Activated B cell treated with CpG ODN at 0.5 μM for 24 hours (primary cell): ENCODE results near the gene CETP. TPM values are rescaled to one million over a fixed set of nuclear protein-coding genes. Genes with fewer than 3 reads are reported as not detected.
A peak's percentile ranks its signal among the peaks of the same experiment; 100 is the strongest.

ENCODE experiments used
- ATAC-seq: fragments of 200-7000 bp; cut with Tn5 transposase; one replicate; pipeline ENCODE4 v1.10.0; 2021; ENCODE audit warnings: low read depth, mild to moderate bottlenecking, moderate library complexity
- CTCF ChIA-PET: fragments of 350-600 bp; sonication (Branson Sonifier 250); formaldehyde crosslinking; loops from one replicate; lab custom pipeline; 2021; ENCODE audit warnings: antibody characterized with exemption; lab: Charles Lee
- POLR2A ChIA-PET: fragments of 350-600 bp; sonication (Branson Sonifier 250); formaldehyde crosslinking; loops from one replicate; lab custom pipeline; 2021; ENCODE audit warnings: antibody characterized with exemption; lab: Charles Lee
- DNase-seq: peaks from one replicate; pipeline ENCODE4 v3.0.0; 2022
- H3K27ac Mint-ChIP-seq: one replicate; pipeline ENCODE4 v1.8.0; 2020; ENCODE audit warnings: mixed read lengths
- H3K27me3 Mint-ChIP-seq: one replicate; pipeline ENCODE4 v1.8.0; 2021; ENCODE audit warnings: mixed read lengths
- H3K36me3 Mint-ChIP-seq: one replicate; pipeline ENCODE4 v1.8.0; 2021; ENCODE audit warnings: low read depth, mixed read lengths
- H3K4me1 Mint-ChIP-seq: one replicate; pipeline ENCODE4 v1.8.0; 2021; ENCODE audit warnings: mixed read lengths
- H3K4me3 Mint-ChIP-seq: one replicate; pipeline ENCODE4 v1.8.0; 2020; ENCODE audit warnings: mild to moderate bottlenecking, mixed read lengths
- H3K9me3 Mint-ChIP-seq: one replicate; pipeline ENCODE4 v1.8.0; 2020; ENCODE audit warnings: mixed read lengths
- intact Hi-C: fragments of 100-400 bp; cut with micrococcal nuclease; formaldehyde crosslinking; loops from one replicate; pipeline ENCODE4 v1.15.1; 2024
- total RNA-seq: library from RNA; stranded (reverse); gene quantifications from 2 replicates; pipeline ENCODE4 v1.2.3, GENCODE V29; 2022
- TF ChIP-seq, protein P1 (sequence below): fragments of 200-600 bp; IDR thresholded peaks from one replicate; pipeline ENCODE4 v1.8.0; 2022; ENCODE audit warnings: antibody characterized with exemption, mild to moderate bottlenecking

CETP gene
- total RNA-seq, 1 donor from 2014 or later: 1.4 TPM

GRCh38 chr16:56923481-56924091, 38.2 kb upstream of the CETP start:
- H3K27ac Mint-ChIP-seq: no peak overlapping the region
- CTCF ChIA-PET: no interaction called here
- TF ChIP-seq, protein P1, sequence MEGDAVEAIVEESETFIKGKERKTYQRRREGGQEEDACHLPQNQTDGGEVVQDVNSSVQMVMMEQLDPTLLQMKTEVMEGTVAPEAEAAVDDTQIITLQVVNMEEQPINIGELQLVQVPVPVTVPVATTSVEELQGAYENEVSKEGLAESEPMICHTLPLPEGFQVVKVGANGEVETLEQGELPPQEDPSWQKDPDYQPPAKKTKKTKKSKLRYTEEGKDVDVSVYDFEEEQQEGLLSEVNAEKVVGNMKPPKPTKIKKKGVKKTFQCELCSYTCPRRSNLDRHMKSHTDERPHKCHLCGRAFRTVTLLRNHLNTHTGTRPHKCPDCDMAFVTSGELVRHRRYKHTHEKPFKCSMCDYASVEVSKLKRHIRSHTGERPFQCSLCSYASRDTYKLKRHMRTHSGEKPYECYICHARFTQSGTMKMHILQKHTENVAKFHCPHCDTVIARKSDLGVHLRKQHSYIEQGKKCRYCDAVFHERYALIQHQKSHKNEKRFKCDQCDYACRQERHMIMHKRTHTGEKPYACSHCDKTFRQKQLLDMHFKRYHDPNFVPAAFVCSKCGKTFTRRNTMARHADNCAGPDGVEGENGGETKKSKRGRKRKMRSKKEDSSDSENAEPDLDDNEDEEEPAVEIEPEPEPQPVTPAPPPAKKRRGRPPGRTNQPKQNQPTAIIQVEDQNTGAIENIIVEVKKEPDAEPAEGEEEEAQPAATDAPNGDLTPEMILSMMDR: no peak
- no peak overlapping the region for H3K4me3 Mint-ChIP-seq
- H3K27me3 Mint-ChIP-seq: no peaks in the 10 kb centered on the region
- no peak for ATAC-seq
- H3K36me3 Mint-ChIP-seq: no peaks in the 10 kb centered on the region
- intact Hi-C loops: no loop called here
- POLR2A ChIA-PET: interaction anchor here (0.9 to 20.0 kb wide), 2 partner anchors 13 to 14 kb away, joined by 4 to 795 read pairs; partner anchors contain the start of gene HERPUD1
- H3K9me3 Mint-ChIP-seq: no peaks in the 10 kb centered on the region
- no peak for DNase-seq
- peaks cover 54% of the 10 kb centered on the region for H3K4me1 Mint-ChIP-seq

GRCh38 chr16:56927471-56927870, 34.3 kb upstream of the CETP start:
- Mint-ChIP-seq H3K27me3 (no peaks in the 10 kb centered on the region), H3K36me3 (peaks cover 4% of the 10 kb centered on the region), H3K4me1 (peaks cover 48% of the 10 kb centered on the region), H3K27ac (peak overlapping the region; percentile 41), H3K4me3 (no peak overlapping the region), H3K9me3 (no peaks in the 10 kb centered on the region)
- DNase-seq (no peak), ATAC-seq (no peak)
- CTCF ChIA-PET: interaction anchor here (1.1 kb wide), 1 partner anchor 58 kb away, joined by 3 read pairs; no protein-coding TSS in a partner anchor
- intact Hi-C loops: no loop called here
- POLR2A ChIA-PET: interaction anchor here (0.7 to 22.7 kb wide), 7 partner anchors 9 to 198 kb away, joined by 3 to 795 read pairs (median 3); partner anchors contain the start of gene HERPUD1
- TF ChIP-seq, protein P1: no peak

DNA sequence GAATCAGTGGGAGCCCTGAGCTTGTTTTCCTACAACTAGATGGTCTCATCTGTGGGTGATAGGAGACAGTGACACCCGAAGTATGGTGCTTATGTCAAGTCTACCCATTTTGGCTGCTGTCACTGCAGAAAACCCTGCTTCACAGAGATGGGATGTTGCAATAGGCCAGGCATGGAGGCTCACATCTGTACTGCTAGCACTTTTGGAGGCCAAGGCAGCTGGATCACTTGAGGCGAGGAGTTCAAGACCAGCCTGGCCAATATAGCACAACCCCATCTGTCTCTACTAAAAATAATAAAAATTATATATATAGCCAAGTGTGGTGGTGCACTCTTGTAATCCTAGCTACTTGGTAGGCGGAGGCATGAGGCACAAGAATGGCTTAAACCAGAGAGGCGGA, 32.1 kb upstream of the CETP start:
- H3K27ac Mint-ChIP-seq: peak overlapping the region; percentile 69
- H3K36me3 Mint-ChIP-seq: peaks cover 25% of the 10 kb centered on the region
- intact Hi-C loops: loop anchor here (5.0 to 10.0 kb wide), 3 partner anchors 295 to 608 kb away; partner anchors contain the start of genes AMFR, CCDC102A, MT1A and MT1M

GRCh38 chr16:56930486-56931270, 31.1 kb upstream of the CETP start:
- H3K36me3 Mint-ChIP-seq: peaks cover 35% of the 10 kb centered on the region
- no peak for DNase-seq
- H3K4me1 Mint-ChIP-seq: peaks cover 48% of the 10 kb centered on the region
- peak overlapping the region; percentile 97 for H3K4me3 Mint-ChIP-seq
- TF ChIP-seq, protein P1: no peak
- intact Hi-C loops: loop anchor here (1.0 to 10.0 kb wide), 7 partner anchors 13 to 607 kb away; partner anchors contain the start of genes AMFR, CCDC102A, MT1A and MT1M
- no peak for ATAC-seq
- no peaks in the 10 kb centered on the region for H3K27me3 Mint-ChIP-seq
- H3K27ac Mint-ChIP-seq: peak overlapping the region; percentile 95
- no peaks in the 10 kb centered on the region for H3K9me3 Mint-ChIP-seq
- CTCF ChIA-PET: interaction anchor here (0.8 to 2.2 kb wide), 6 partner anchors 11 to 63 kb away, joined by 3 to 13 read pairs (median 4); no protein-coding TSS in a partner anchor
- POLR2A ChIA-PET: interaction anchor here (0.6 to 22.7 kb wide), 19 partner anchors 9 to 115 kb away, joined by 3 to 795 read pairs (median 10); partner anchors contain the start of gene SLC12A3

More for the DNA sequence above, 32.1 kb upstream of the CETP start:
- H3K4me3 Mint-ChIP-seq: no peak overlapping the region
- ChIA-PET POLR2A (interaction anchor here (0.6 to 22.7 kb wide), 8 partner anchors 10 to 64 kb away, joined by 3 to 795 read pairs (median 16); partner anchors contain the start of gene SLC12A3), CTCF (interaction anchor here (0.9 kb wide), 1 partner anchor 63 kb away, joined by 3 read pairs; no protein-coding TSS in a partner anchor)
- H3K4me1 Mint-ChIP-seq: peaks cover 43% of the 10 kb centered on the region
- TF ChIP-seq, protein P1: no peak
- ATAC-seq (no peak), DNase-seq (no peak)
- no peaks in the 10 kb centered on the region for H3K27me3 Mint-ChIP-seq
- H3K9me3 Mint-ChIP-seq: no peaks in the 10 kb centered on the region
